ENCODE results near the gene CFAP57.

The CFAP57 gene

DNA sequence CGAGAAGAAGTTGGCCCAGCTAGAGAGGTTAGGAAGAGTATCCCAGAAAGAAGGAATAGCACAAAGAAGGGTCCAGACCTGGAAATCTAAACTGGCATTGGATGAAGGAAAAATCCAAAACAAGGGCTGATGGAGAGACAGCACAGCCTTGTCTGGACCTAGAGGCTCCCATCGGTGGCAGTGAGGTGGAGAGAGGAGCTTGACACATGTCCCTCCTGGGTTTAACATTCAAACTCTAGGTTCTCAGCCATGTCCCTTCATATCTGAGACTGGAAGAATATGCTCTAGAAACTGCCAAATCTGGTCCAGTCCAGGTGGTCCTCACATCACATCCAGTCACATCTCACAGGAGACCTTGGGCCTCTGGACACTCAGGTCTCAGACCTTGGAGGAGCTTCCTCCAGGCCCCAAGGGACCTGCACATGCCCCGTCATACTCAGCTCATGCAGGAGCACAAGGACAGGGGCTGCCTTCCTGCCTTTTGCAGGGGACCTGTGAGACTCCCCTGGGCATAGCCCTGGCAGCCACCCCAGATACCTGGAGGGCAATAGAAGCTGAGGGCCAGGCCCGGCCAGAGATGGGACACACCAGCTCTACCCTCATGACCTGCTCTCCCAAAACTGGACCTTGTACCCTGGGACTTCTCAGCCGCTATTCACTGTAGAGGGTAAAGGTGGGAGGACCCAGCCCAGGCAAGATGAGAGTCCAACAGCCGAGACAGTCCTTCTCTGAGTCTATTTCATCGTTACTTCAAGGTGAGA lies 105.2 kb downstream of the CFAP57 start:
- TF ChIP-seq POLR2AphosphoS5 (IDR thresholded peaks at IDR 0.05; ENCODE audit: low read depth, low read length) (no peak), PAX5 (IDR thresholded peaks at IDR 0.05; ENCODE audit: insufficient read depth, low read length, severe bottlenecking) (no peak), POLR2A (IDR thresholded peaks at IDR 0.05; ENCODE audit: low read depth, low read length) (no peak), POU2F2 (IDR thresholded peaks at IDR 0.05; ENCODE audit: low read depth, low read length) (no peak), TAF1 (IDR thresholded peaks at IDR 0.05; ENCODE audit: low read depth, low read length) (no peak), SPI1 (IDR thresholded peaks at IDR 0.05; ENCODE audit: low read depth, low read length) (no peak)
- DNase-seq (ENCODE audit: insufficient read length, low spot score) (no peak), FAIRE-seq (no peak)

DNA sequence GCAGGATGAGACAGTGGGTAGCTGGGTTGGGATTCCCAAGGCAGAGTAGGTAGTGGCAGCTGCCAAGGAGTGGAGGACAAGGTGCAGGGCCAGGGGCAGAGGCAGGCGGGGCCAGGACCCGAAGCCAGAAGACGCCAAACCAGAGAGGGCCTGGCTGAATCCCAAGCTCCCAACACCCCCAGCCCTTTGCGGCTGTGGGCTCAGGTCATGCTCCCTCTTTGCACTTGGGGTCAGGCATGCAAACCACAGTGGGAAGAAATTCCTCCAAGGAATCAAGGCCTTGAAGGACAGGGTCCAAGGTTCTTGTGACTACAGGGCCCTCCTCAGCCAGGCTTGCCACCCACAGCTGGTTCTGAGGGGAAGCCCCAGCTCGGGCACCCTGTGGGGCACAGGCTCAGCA lies 107.0 kb downstream of the CFAP57 start:
- no peak for TF ChIP-seq POLR2A (IDR thresholded peaks at IDR 0.05; ENCODE audit: low read depth, low read length)
- TF ChIP-seq POU2F2 (IDR thresholded peaks at IDR 0.05; ENCODE audit: low read depth, low read length): no peak
- no peak for TF ChIP-seq TAF1 (IDR thresholded peaks at IDR 0.05; ENCODE audit: low read depth, low read length)
- TF ChIP-seq POLR2AphosphoS5 (IDR thresholded peaks at IDR 0.05; ENCODE audit: low read depth, low read length): no peak
- no peak for TF ChIP-seq SPI1 (IDR thresholded peaks at IDR 0.05; ENCODE audit: low read depth, low read length)
- no peak for TF ChIP-seq PAX5 (IDR thresholded peaks at IDR 0.05; ENCODE audit: insufficient read depth, low read length, severe bottlenecking)
- no peak for DNase-seq (ENCODE audit: insufficient read length, low spot score)
- FAIRE-seq: no peak

DNA sequence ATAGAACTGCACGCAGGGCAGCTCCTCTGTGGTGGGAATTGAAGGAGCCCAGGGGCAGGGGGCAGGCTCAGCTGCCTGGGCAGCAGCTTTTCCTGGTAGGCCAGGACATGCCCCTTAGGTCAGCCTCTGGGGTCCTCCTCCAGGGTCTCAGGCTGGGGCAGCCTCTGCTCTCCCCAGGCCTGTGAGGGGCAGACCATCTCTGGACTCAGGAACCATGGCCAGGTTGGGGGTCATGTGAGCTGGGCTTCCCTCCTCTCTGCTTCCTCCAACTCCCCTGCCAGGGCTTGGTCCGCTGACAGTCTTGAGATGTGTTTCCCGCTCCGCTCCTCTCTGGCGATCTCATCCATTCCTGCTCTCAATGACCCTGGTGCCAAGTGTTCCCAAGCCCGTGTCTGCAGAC lies 107.5 kb downstream of the CFAP57 start:
- TF ChIP-seq TAF1 (IDR thresholded peaks at IDR 0.05; ENCODE audit: low read depth, low read length): no peak
- no peak for TF ChIP-seq POU2F2 (IDR thresholded peaks at IDR 0.05; ENCODE audit: low read depth, low read length)
- TF ChIP-seq PAX5 (IDR thresholded peaks at IDR 0.05; ENCODE audit: insufficient read depth, low read length, severe bottlenecking): no peak
- no peak for TF ChIP-seq POLR2A (IDR thresholded peaks at IDR 0.05; ENCODE audit: low read depth, low read length)
- no peak for TF ChIP-seq POLR2AphosphoS5 (IDR thresholded peaks at IDR 0.05; ENCODE audit: low read depth, low read length)
- no peak for TF ChIP-seq SPI1 (IDR thresholded peaks at IDR 0.05; ENCODE audit: low read depth, low read length)
- DNase-seq (ENCODE audit: insufficient read length, low spot score) (no peak), FAIRE-seq (no peak)

DNA sequence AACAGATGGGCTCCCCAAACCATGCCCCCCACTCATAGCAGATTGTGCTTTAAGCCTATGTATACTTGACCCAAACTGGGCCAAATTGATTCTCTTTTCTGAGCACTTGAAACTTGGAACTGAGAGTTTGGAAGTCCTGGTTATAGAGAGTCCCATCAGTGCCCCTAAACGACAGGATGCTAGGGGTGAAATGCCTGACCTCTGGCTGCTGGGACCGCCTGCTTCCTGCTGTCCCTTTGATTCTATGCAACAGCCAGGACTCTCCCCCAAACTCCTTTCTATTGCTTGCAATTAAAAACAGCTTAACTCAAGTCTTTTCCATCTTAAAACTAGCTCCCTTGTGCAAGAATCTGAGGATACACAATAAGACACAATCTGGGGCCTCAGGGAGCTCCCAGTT lies 108.6 kb downstream of the CFAP57 start:
- FAIRE-seq (no peak), DNase-seq (ENCODE audit: insufficient read length, low spot score) (no peak)
- TF ChIP-seq SPI1 (IDR thresholded peaks at IDR 0.05; ENCODE audit: low read depth, low read length) (no peak), POLR2AphosphoS5 (IDR thresholded peaks at IDR 0.05; ENCODE audit: low read depth, low read length) (no peak), PAX5 (IDR thresholded peaks at IDR 0.05; ENCODE audit: insufficient read depth, low read length, severe bottlenecking) (no peak), POU2F2 (IDR thresholded peaks at IDR 0.05; ENCODE audit: low read depth, low read length) (no peak), TAF1 (IDR thresholded peaks at IDR 0.05; ENCODE audit: low read depth, low read length) (no peak), POLR2A (IDR thresholded peaks at IDR 0.05; ENCODE audit: low read depth, low read length) (no peak)

DNA sequence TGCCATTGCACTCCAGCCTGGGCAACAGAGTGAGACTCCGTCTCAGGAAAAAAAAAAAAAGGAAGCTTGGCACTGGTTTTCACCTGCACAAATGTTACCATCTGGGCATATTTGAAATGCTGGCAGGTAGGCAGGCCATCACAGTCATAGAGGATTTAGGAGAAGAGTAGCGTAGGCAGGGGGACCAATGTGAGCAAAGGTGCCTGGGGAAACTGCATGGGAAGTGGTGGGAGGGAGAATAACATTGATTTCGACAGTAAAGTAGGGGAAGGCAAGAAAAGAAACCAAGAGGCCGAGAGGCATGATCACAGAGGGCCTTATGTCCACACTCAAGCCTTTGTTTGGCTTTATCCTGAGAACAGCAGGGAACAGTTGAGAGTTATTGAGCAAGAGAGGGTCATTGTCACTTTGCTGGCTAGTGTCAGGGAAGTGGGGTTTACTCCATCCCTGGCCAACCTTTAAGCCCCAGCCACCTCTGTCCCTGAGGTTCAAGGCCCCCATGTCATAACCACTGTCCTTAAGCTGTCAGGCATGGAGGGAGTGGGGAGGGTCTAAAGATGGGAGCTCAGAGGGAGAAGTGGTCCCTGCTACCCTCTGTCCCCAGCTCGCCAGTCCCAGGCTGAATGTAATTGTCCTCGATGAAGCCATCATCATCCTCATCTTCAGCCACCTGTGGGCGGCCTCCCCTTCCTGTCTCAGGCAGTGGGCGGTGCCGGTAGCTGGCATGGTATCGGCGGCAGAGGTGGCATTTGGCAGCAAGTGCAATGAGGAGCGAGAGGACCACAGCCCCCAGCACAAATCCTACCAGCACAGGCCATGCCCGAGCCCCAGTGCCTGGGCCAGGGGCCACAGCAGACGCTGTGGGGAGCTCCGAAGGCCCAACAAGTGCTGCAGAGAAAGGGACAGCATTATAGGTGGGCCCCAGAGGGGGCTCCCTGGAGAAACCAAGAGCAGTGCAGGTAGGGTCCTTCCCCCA lies 110.4 kb downstream of the CFAP57 start:
- DNase-seq (ENCODE audit: insufficient read length, low spot score) (no peak), FAIRE-seq (no peak)
- TF ChIP-seq POLR2AphosphoS5 (IDR thresholded peaks at IDR 0.05; ENCODE audit: low read depth, low read length) (no peak), SPI1 (IDR thresholded peaks at IDR 0.05; ENCODE audit: low read depth, low read length) (no peak), TAF1 (IDR thresholded peaks at IDR 0.05; ENCODE audit: low read depth, low read length) (no peak), PAX5 (IDR thresholded peaks at IDR 0.05; ENCODE audit: insufficient read depth, low read length, severe bottlenecking) (no peak), POLR2A (IDR thresholded peaks at IDR 0.05; ENCODE audit: low read depth, low read length) (no peak), POU2F2 (IDR thresholded peaks at IDR 0.05; ENCODE audit: low read depth, low read length) (no peak)

DNA sequence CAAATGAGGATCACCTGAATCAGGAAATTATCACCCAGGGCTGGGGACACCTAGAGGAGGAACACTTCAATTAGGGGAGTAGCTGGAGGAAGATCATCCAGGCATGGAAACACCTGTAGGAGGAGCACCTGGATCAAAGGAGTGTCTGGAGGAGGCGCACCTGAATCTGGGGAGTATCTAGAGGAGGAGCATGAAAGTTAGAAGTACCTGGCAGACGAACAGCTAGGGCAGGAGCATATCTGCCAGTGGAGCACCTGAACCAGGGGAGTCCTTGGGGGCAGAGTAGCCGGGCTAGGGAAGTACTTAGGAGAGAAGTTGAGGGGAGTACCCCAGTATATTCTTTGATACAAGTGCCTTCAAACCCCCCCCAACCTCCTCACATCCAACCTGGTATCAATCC lies 111.9 kb downstream of the CFAP57 start:
- DNase-seq (ENCODE audit: insufficient read length, low spot score): no peak
- FAIRE-seq: no peak
- TF ChIP-seq SPI1 (IDR thresholded peaks at IDR 0.05; ENCODE audit: low read depth, low read length): no peak
- TF ChIP-seq TAF1 (IDR thresholded peaks at IDR 0.05; ENCODE audit: low read depth, low read length): no peak
- no peak for TF ChIP-seq POLR2AphosphoS5 (IDR thresholded peaks at IDR 0.05; ENCODE audit: low read depth, low read length)
- no peak for TF ChIP-seq POLR2A (IDR thresholded peaks at IDR 0.05; ENCODE audit: low read depth, low read length)

DNA sequence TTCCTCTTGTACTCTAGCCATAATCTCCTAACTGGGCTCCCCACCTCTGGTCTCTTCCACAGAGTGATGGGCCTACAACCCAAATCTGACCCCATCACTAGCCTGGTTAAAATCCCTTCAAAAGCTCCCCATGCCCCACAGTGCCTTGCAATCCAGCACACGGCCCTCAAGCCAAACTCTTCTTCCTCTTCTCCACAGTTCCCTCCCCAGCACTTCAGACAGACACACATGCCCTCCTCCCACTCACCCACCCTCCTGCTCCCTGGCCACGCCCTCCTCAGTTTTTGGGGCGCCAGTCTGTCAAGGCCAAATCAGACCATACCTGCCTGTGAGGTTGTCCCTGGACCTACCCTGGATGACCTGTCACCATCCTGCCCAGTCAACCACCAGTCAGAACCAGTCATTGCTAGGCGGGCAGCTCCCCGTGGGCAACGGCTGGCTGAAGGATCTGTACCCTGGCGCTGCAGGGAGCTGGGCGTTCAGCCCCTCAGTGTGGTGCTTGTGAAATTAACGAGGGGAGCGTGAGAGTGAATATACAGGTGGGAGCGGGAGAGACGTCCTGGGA lies 112.5 kb downstream of the CFAP57 start:
- no peak for FAIRE-seq
- TF ChIP-seq POLR2A (IDR thresholded peaks at IDR 0.05; ENCODE audit: low read depth, low read length) (no peak), PAX5 (IDR thresholded peaks at IDR 0.05; ENCODE audit: insufficient read depth, low read length, severe bottlenecking) (no peak), SPI1 (IDR thresholded peaks at IDR 0.05; ENCODE audit: low read depth, low read length) (no peak), POU2F2 (IDR thresholded peaks at IDR 0.05; ENCODE audit: low read depth, low read length) (no peak), TAF1 (IDR thresholded peaks at IDR 0.05; ENCODE audit: low read depth, low read length) (no peak), POLR2AphosphoS5 (IDR thresholded peaks at IDR 0.05; ENCODE audit: low read depth, low read length) (no peak)
- no peak for DNase-seq (ENCODE audit: insufficient read length, low spot score)

DNA sequence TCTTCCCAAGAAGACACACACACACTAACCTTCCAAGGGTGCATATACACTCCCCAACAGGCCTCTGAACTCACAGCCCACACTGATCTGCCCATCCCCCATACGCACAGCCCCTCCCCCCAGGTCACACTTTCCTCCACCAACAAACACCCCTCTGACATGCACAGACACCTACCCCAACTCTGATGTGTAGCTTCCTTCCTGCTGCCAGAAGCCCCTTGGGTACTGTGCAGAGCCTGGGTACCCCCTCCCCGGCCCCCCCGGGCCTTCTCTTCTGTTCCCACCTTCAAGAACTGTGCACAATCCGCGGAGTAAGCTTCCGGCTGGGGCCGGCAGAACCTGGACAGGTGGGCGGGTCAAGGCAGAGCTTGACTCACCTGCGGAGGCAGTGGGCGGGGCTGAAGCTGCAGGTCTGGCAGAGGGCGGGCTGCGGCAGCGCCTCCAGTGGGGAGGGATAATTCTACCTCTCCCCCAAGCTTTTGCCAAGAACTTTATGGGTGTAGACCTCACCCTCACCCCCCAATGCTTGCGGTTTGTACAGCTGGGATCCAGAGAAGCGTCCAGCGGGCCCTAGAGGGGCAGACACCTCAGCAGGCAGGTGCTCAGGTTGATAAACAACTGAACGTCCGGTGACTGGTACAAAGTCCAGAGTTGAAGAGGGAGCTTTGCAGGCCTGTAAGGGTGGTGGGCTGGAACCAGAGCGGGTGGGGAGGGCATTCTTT lies 113.3 kb downstream of the CFAP57 start, which contains the start of gene C1orf210:
Gene C1orf210, minus strand, starts transcription at position 313 of the 722 bp plus-strand sequence. CDS start 2,311 bp downstream, outside the sequence.
- DNase-seq (ENCODE audit: insufficient read length, low spot score) (no peak), FAIRE-seq (no peak)
- TF ChIP-seq TAF1 (IDR thresholded peaks at IDR 0.05; ENCODE audit: low read depth, low read length) (no peak), SPI1 (IDR thresholded peaks at IDR 0.05; ENCODE audit: low read depth, low read length) (no peak), POU2F2 (IDR thresholded peaks at IDR 0.05; ENCODE audit: low read depth, low read length) (no peak), PAX5 (IDR thresholded peaks at IDR 0.05; ENCODE audit: insufficient read depth, low read length, severe bottlenecking) (no peak), POLR2AphosphoS5 (IDR thresholded peaks at IDR 0.05; ENCODE audit: low read depth, low read length) (no peak), POLR2A (IDR thresholded peaks at IDR 0.05; ENCODE audit: low read depth, low read length) (no peak)

All from GM12891 (cell line).